ENCODE results near the gene PRELID1.

DNA sequence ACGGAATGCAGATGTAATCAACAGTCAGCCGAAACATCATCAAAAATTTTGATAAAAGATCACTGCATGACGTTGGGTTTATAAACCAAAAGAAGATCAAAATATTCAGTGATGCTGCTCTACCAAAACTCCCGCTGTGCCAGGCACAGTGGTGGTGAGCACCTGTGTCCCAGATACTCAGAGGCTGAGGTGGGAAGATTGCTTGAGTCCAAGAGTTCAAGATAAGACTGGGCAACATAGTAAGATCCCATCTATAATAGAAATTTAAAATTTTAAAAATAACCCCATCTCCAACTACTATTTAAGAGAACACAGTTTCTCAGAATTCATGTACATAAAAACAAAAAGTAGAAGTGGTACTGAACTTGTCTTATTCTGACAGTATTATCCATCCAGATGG, 44.1 kb downstream of the PRELID1 start:
- no peak for TF ChIP-seq POLR2A (IDR thresholded peaks at IDR 0.05)
- TF ChIP-seq, protein P1, sequence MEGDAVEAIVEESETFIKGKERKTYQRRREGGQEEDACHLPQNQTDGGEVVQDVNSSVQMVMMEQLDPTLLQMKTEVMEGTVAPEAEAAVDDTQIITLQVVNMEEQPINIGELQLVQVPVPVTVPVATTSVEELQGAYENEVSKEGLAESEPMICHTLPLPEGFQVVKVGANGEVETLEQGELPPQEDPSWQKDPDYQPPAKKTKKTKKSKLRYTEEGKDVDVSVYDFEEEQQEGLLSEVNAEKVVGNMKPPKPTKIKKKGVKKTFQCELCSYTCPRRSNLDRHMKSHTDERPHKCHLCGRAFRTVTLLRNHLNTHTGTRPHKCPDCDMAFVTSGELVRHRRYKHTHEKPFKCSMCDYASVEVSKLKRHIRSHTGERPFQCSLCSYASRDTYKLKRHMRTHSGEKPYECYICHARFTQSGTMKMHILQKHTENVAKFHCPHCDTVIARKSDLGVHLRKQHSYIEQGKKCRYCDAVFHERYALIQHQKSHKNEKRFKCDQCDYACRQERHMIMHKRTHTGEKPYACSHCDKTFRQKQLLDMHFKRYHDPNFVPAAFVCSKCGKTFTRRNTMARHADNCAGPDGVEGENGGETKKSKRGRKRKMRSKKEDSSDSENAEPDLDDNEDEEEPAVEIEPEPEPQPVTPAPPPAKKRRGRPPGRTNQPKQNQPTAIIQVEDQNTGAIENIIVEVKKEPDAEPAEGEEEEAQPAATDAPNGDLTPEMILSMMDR (IDR thresholded peaks at IDR 0.05) = no peak
- TF ChIP-seq POLR2AphosphoS5 (IDR thresholded peaks at IDR 0.05) = no peak
- no peak for TF ChIP-seq EP300 (IDR thresholded peaks at IDR 0.05; ENCODE audit: low read depth)

Data from transverse colon (tissue), 4 donors.